Colon (tissue), 2 donors: ENCODE measurements around the gene GSTO2.

Experiments
- FAIRE-seq: peaks from 2 replicates; lab custom pipeline; 2012; peaks lifted over from hg19 to GRCh38; lab: Jason Lieb, UNC
- donor health status: control.
- donor health status: control.

Gene GSTO2

GRCh38 chr10:104281694-104282093 is 12.7 kb downstream of the GSTO2 start:
- FAIRE-seq, result no peak

GRCh38 chr10:104284846-104285245 is 15.9 kb downstream of the GSTO2 start:
- no peak for FAIRE-seq

- no peak for FAIRE-seq
Measured at GRCh38 chr10:104286939-104287338, 18.0 kb downstream of the GSTO2 start.

- FAIRE-seq, result no peak
Measured at GRCh38 chr10:104288355-104288754, 19.4 kb downstream of the GSTO2 start.

GRCh38 chr10:104291439-104291951 is 22.5 kb downstream of the GSTO2 start:
- FAIRE-seq, result no peak

GRCh38 chr10:104293011-104293410 is 24.0 kb downstream of the GSTO2 start:
- FAIRE-seq, result no peak

- FAIRE-seq, result no peak
Measured at GRCh38 chr10:104293781-104294321, 24.9 kb downstream of the GSTO2 start.

- FAIRE-seq, result no peak
Measured at GRCh38 chr10:104296687-104297436, 27.9 kb downstream of the GSTO2 start.

- no peak for FAIRE-seq
Measured at GRCh38 chr10:104297697-104298660, 29.0 kb downstream of the GSTO2 start.

- FAIRE-seq, result no peak
Measured at GRCh38 chr10:104299031-104299904, 30.3 kb downstream of the GSTO2 start.

- no peak for FAIRE-seq
Measured at GRCh38 chr10:104300002-104300735, 31.2 kb downstream of the GSTO2 start.

- no peak for FAIRE-seq
Measured at GRCh38 chr10:104300736-104301292, 31.8 kb downstream of the GSTO2 start.

GRCh38 chr10:104301907-104302690 is 33.1 kb downstream of the GSTO2 start:
- FAIRE-seq, result no peak

- no peak for FAIRE-seq
Measured at GRCh38 chr10:104303594-104304355, 34.8 kb downstream of the GSTO2 start.

- FAIRE-seq, result no peak
Measured at GRCh38 chr10:104304356-104304745, 35.4 kb downstream of the GSTO2 start.

- FAIRE-seq, result no peak
Measured at GRCh38 chr10:104304927-104305326, 35.9 kb downstream of the GSTO2 start.

- no peak for FAIRE-seq
Measured at GRCh38 chr10:104306897-104307296, 37.9 kb downstream of the GSTO2 start.

- FAIRE-seq, result no peak
Measured at GRCh38 chr10:104307576-104308438, 38.8 kb downstream of the GSTO2 start.
